Progenitor cell of endocrine pancreas (in vitro differentiated cells): ENCODE data around the gene UBE2L5. TPM values are rescaled to one million over a fixed set of nuclear protein-coding genes. Genes with fewer than 3 reads are reported as not detected.

Experiments
- DNase-seq: peaks from one replicate; pipeline ENCODE4 v3.0.0; 2021; ENCODE audit warnings: low spot score; ENCODE audit not compliant: unreplicated experiment
- H3K27ac Mint-ChIP-seq: 2 replicates; pipeline ENCODE4 v1.8.0; 2021; ENCODE audit warnings: mild to moderate bottlenecking, moderate library complexity, mixed read lengths
- H3K27me3 Mint-ChIP-seq: 2 replicates; pipeline ENCODE4 v1.8.0; 2021; ENCODE audit warnings: mixed read lengths
- H3K36me3 Mint-ChIP-seq: 2 replicates; pipeline ENCODE4 v1.8.0; 2022; ENCODE audit warnings: mixed read lengths; ENCODE audit not compliant: insufficient read depth
- H3K4me1 Mint-ChIP-seq: 2 replicates; pipeline ENCODE4 v1.8.0; 2021; ENCODE audit warnings: low read depth, mixed read lengths
- H3K4me3 Mint-ChIP-seq: 2 replicates; pipeline ENCODE4 v1.8.0; 2021; ENCODE audit warnings: low read depth, mild to moderate bottlenecking, moderate library complexity, mixed read lengths
- H3K9me3 Mint-ChIP-seq: 2 replicates; pipeline ENCODE4 v1.8.0; 2021; ENCODE audit warnings: low read depth, mixed read lengths
- CTCF ChIP-seq: fragments of 200-600 bp; sonication (generic); IDR thresholded peaks from one replicate; pipeline ENCODE4 v1.5.0; 2021; ENCODE audit warnings: antibody characterized with exemption, mild to moderate bottlenecking; ENCODE audit not compliant: unreplicated experiment
- total RNA-seq: library from RNA; stranded (reverse); gene quantifications from 2 replicates; pipeline ENCODE4 v1.2.1, GENCODE V29; 2021

Gene UBE2L5
- total RNA-seq, 1 donor from 2014 or later, result not detected

- H3K27me3 Mint-ChIP-seq, result no peaks in the 10 kb centered on the region
Measured at GRCh38 chr13:30466841-30467252, 44.6 kb downstream of the UBE2L5 start.

GRCh38 chr13:30473675-30474074, 51.4 kb downstream of the UBE2L5 start:
- Mint-ChIP-seq H3K27me3 (no peaks in the 10 kb centered on the region), H3K27ac (no peak overlapping the region), H3K36me3 (no peaks in the 10 kb centered on the region), H3K4me3 (no peak overlapping the region), H3K9me3 (no peaks in the 10 kb centered on the region), H3K4me1 (peaks cover 5% of the 10 kb centered on the region)
- TF ChIP-seq CTCF, result no peak
- no peak for DNase-seq

More at GRCh38 chr13:30466841-30467252, 44.6 kb downstream of the UBE2L5 start:
- H3K4me1 Mint-ChIP-seq, result peaks cover 23% of the 10 kb centered on the region
- H3K4me3 Mint-ChIP-seq, result peak overlapping the region; percentile 89
- TF ChIP-seq CTCF, result no peak
- peaks cover 7% of the 10 kb centered on the region for H3K36me3 Mint-ChIP-seq
- DNase-seq, result no peak
- no peak overlapping the region for H3K27ac Mint-ChIP-seq
- H3K9me3 Mint-ChIP-seq, result no peaks in the 10 kb centered on the region

DNA sequence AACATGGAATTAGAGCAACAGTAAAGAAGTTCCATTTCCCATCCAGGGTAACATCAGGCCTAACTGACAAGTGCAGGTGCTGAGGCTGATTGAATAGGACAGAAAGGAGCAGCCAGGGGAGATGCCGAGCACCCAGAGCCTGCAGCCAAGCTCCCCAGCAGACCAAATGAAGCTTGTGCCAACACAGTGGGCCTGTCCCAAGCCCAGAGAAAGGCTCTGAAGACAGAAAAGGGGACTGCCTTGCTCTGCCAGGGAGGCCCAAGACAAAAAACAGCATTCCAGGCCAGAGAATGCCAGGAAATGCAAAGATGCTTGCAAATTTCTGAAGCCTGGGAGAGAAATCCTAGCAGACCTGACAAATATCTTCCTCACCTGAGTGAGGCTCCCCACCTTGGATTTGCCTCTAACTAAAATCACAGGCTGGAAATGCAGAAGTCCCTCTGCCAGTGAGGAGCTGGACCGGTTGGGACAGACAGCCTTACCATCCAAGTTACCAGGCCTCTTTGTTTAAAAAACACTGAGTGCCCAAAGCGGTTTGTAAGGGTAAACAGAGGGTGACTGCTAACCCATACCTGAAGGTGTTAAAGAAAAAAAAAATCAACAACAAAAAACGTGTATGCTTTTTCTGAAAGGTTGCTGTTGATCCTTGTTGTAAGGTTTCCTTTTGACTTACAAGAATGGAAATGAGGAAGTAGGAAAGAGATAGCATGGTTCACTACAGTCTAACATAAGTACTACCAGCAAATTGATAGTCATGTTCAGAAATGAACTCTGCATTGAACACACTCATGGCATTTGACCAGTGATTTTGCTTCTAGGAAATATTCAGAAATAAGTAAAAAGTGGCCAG, 55.3 kb downstream of the UBE2L5 start:
- Mint-ChIP-seq H3K36me3 (no peaks in the 10 kb centered on the region), H3K4me3 (no peak overlapping the region), H3K27me3 (no peaks in the 10 kb centered on the region), H3K4me1 (peaks cover 20% of the 10 kb centered on the region), H3K9me3 (no peaks in the 10 kb centered on the region), H3K27ac (peak overlapping the region; percentile 63)
- DNase-seq, result no peak
- TF ChIP-seq CTCF, result no peak

Other genes with a start within 250 kb of the UBE2L5 start
- gene KATNAL1, start 114.9 kb upstream of the UBE2L5 start, total RNA-seq, result 22.7 and 25.9 TPM in 2 replicates
- gene HMGB1, start 43.4 kb downstream of the UBE2L5 start, total RNA-seq, result 441 TPM in 2 replicates
- 21.9 and 23.7 TPM in 2 replicates for gene USPL1, start 195.4 kb downstream of the UBE2L5 start, total RNA-seq